GM12875 (cell line): ENCODE data around the gene ASPG.

ENCODE experiments used
- H3K4me3 ChIP-seq: one replicate; pipeline ENCODE4 v1.5.1; 2011; ENCODE audit warnings: low read depth, low read length, control low read depth
- CTCF ChIP-seq: IDR thresholded peaks from 2 replicates; pipeline ENCODE4 v1.5.1; 2011; ENCODE audit warnings: low read depth, mild to moderate bottlenecking, control low read depth, inconsistent platforms, low read length, moderate library complexity, borderline replicate concordance; ENCODE audit not compliant: insufficient read depth

The ASPG gene

GRCh38 chr14:104102282-104102914 is 16.9 kb downstream of the ASPG start:
- no peak overlapping the region for H3K4me3 ChIP-seq
- no peak for TF ChIP-seq CTCF

- no peak overlapping the region for H3K4me3 ChIP-seq
- TF ChIP-seq CTCF = no peak
Observed at GRCh38 chr14:104103061-104103445, 17.6 kb downstream of the ASPG start.

- no peak for TF ChIP-seq CTCF
- H3K4me3 ChIP-seq = no peak overlapping the region
Observed at GRCh38 chr14:104103446-104104075, 18.1 kb downstream of the ASPG start.

GRCh38 chr14:104104076-104104901 is 18.8 kb downstream of the ASPG start:
- no peak overlapping the region for H3K4me3 ChIP-seq
- TF ChIP-seq CTCF = no peak

GRCh38 chr14:104105071-104105821 is 19.7 kb downstream of the ASPG start:
- no peak for TF ChIP-seq CTCF
- H3K4me3 ChIP-seq = no peak overlapping the region

- no peak overlapping the region for H3K4me3 ChIP-seq
- no peak for TF ChIP-seq CTCF
Observed at GRCh38 chr14:104105822-104106470, 20.4 kb downstream of the ASPG start.
